HCT116 (cell line): Measurements from ENCODE around the gene RBBP8NL. TPM values are rescaled to one million over a fixed set of nuclear protein-coding genes. Genes with fewer than 3 reads are reported as not detected.

Experiments
- ATAC-seq: fragments of 200-7000 bp; cut with Tn5 transposase; 2 replicates; pipeline ENCODE4 v1.9.1; 2020; ENCODE audit warnings: mild to moderate bottlenecking, moderate library complexity
- BruUV-seq: library from RNA; stranded (reverse); fragments of 400-500 nt; replicated peaks from 2 replicates; lab custom pipeline; 2021; lab: Mats Ljungman, UMichigan
- CTCF ChIA-PET: fragments of 300-600 bp; sonication (Branson Sonifier 250); formaldehyde crosslinking; loops from one replicate; lab custom pipeline; 2021; ENCODE audit warnings: antibody characterized with exemption; lab: Charles Lee
- POLR2A ChIA-PET: fragments of 300-600, 350-600 bp; sonication (Branson Sonifier 250); formaldehyde crosslinking; loops from one replicate; lab custom pipeline; 2021; ENCODE audit warnings: antibody characterized with exemption; lab: Charles Lee
- RAD21 ChIA-PET, 2 experiments: fragments of 300-600 bp; sonication (Branson Sonifier 250); formaldehyde crosslinking; loops; one replicate each; lab custom pipeline; 2023; ENCODE audit warnings: low total read pairs in 2 of 2; ENCODE audit not compliant: uncharacterized antibody in 2 of 2, unreplicated experiment in 2 of 2, low non-redundant PET in 1 of 2; lab: Charles Lee
- DNase-seq: peaks from one replicate; pipeline ENCODE4 v3.0.0-alpha.2; 2010; ENCODE audit warnings: low read depth, low spot score
- H2AFZ ChIP-seq: fragments of 200-600 bp; shearing (Covaris generic), sonication (generic); 2 replicates; pipeline ENCODE4 v1.6.1; 2017; ENCODE audit warnings: low read depth, mixed run types, mixed read lengths, antibody characterized with exemption, low read length; ENCODE audit not compliant: poor library complexity, severe bottlenecking
- H3K27ac ChIP-seq: 2 replicates; pipeline ENCODE4 v1.5.1; 2012; ENCODE audit warnings: low read depth, low read length
- H3K27me3 ChIP-seq: fragments of 200-600 bp; sonication (generic); 2 replicates; pipeline ENCODE4 v1.6.1; 2016; ENCODE audit warnings: mixed run types, low read length, mixed read lengths; ENCODE audit not compliant: insufficient read depth
- H3K36me3 ChIP-seq, 2 experiments: fragments of 200-500 bp in 1 of 2; fragments of 200-600 bp in 1 of 2; sonication (Bioruptor generic) in 1 of 2; sonication (generic) in 1 of 2; 2 replicates each; pipeline versions ENCODE4 v1.5.1 to v1.6.1; 2014 to 2016; ENCODE audit warnings: low read length in 2 of 2, inconsistent platforms in 1 of 2, mixed read lengths in 1 of 2, mixed run types in 1 of 2; ENCODE audit not compliant: insufficient read depth in 2 of 2, control insufficient read depth in 1 of 2
- H3K4me1 ChIP-seq, 2 experiments: fragments of 200-600 bp in 1 of 2; sonication (generic) in 1 of 2; 2 replicates each; pipeline versions ENCODE4 v1.5.1 to v1.6.1; 2012 to 2017; ENCODE audit warnings: low read length in 2 of 2, inconsistent platforms in 1 of 2, mild to moderate bottlenecking in 1 of 2, mixed read lengths in 1 of 2, mixed run types in 1 of 2, moderate library complexity in 1 of 2; ENCODE audit not compliant: insufficient read depth in 2 of 2, control insufficient read depth in 1 of 2
- H3K4me2 ChIP-seq: fragments of 200-600 bp; sonication (generic); 2 replicates; pipeline ENCODE4 v1.6.1; 2017; ENCODE audit warnings: mixed run types, low read length, mixed read lengths
- H3K4me3 ChIP-seq, 2 experiments: fragments of 200-600 bp in 1 of 2; sonication (generic) in 1 of 2; replicated peaks in 1 of 2; 2 replicates each; pipeline ENCODE4 v1.5.1; 2011 to 2016; ENCODE audit warnings: low read length in 2 of 2, control low read depth in 1 of 2, low read depth in 1 of 2, mild to moderate bottlenecking in 1 of 2, mixed read lengths in 1 of 2, mixed run types in 1 of 2
- H3K79me2 ChIP-seq: fragments of 200-600 bp; sonication (generic); 2 replicates; pipeline ENCODE4 v1.6.1; 2017; ENCODE audit warnings: mild to moderate bottlenecking, mixed run types, low read length, moderate library complexity, mixed read lengths; ENCODE audit not compliant: insufficient read depth
- H3K9ac ChIP-seq: fragments of 200-600 bp; sonication (generic); 2 replicates; pipeline ENCODE4 v1.6.1; 2016; ENCODE audit warnings: low read length, mixed read lengths
- H3K9me2 ChIP-seq: fragments of 200-600 bp; sonication (generic), shearing (Covaris generic); 2 replicates; pipeline ENCODE4 v1.6.1; 2017; ENCODE audit warnings: mixed run types, mild to moderate bottlenecking, moderate library complexity; ENCODE audit not compliant: insufficient read depth
- H3K9me3 ChIP-seq, 2 experiments: fragments of 200-500 bp in 1 of 2; fragments of 200-600 bp in 1 of 2; sonication (Bioruptor generic) in 1 of 2; sonication (generic) in 1 of 2; 2 replicates each; pipeline ENCODE4 v1.6.1; 2014 to 2017; ENCODE audit warnings: low read length in 2 of 2, mixed read lengths in 2 of 2, inconsistent platforms in 1 of 2, low read depth in 1 of 2, mild to moderate bottlenecking in 1 of 2, mixed run types in 1 of 2, moderate library complexity in 1 of 2; ENCODE audit not compliant: control insufficient read depth in 1 of 2, insufficient read depth in 1 of 2
- H4K20me1 ChIP-seq: fragments of 200-600 bp; sonication (generic), shearing (Covaris generic); 2 replicates; pipeline ENCODE4 v1.6.1; 2017; ENCODE audit warnings: mixed run types, mild to moderate bottlenecking, moderate library complexity; ENCODE audit not compliant: insufficient read depth
- CBX3 ChIP-seq: IDR thresholded peaks from 2 replicates; pipeline ENCODE4 v1.6.1; 2012; ENCODE audit warnings: low read depth
- CEBPB ChIP-seq: IDR thresholded peaks from 2 replicates; pipeline ENCODE4 v1.6.1; 2012; ENCODE audit warnings: low read depth
- EGR1 ChIP-seq: IDR thresholded peaks from 2 replicates; pipeline ENCODE4 v1.6.1; 2012; ENCODE audit warnings: low read depth
- ELF1 ChIP-seq: IDR thresholded peaks from 2 replicates; pipeline ENCODE4 v1.6.1; 2012; ENCODE audit warnings: low read depth, borderline replicate concordance
- FOSL1 ChIP-seq: IDR thresholded peaks from 2 replicates; pipeline ENCODE4 v1.6.1; 2012; ENCODE audit warnings: low read depth
- JUND ChIP-seq: IDR thresholded peaks from 2 replicates; pipeline ENCODE4 v1.6.1; 2012
- POLR2A ChIP-seq: IDR thresholded peaks from 2 replicates; pipeline ENCODE4 v1.7.0; 2011; ENCODE audit warnings: borderline replicate concordance; ENCODE audit not compliant: insufficient read depth, insufficient read length; ENCODE audit errors: extremely low read depth
- POLR2AphosphoS5 ChIP-seq: IDR thresholded peaks from 2 replicates; pipeline ENCODE4 v1.6.1; 2011; ENCODE audit warnings: mild to moderate bottlenecking, low read depth, low read length, moderate library complexity
- SIN3A ChIP-seq: IDR thresholded peaks from 2 replicates; pipeline ENCODE4 v1.6.1; 2012; ENCODE audit warnings: low read depth
- SP1 ChIP-seq: IDR thresholded peaks from 2 replicates; pipeline ENCODE4 v1.6.1; 2012; ENCODE audit warnings: low read depth
- SRF ChIP-seq: IDR thresholded peaks from 2 replicates; pipeline ENCODE4 v1.6.1; 2012; ENCODE audit warnings: low read depth
- TCF7L2 ChIP-seq: IDR thresholded peaks from 2 replicates; pipeline ENCODE4 v1.7.0; 2011; ENCODE audit warnings: borderline replicate concordance, inconsistent platforms; ENCODE audit not compliant: insufficient read depth, insufficient read length; ENCODE audit errors: extremely low read depth
- YY1 ChIP-seq: IDR thresholded peaks from 2 replicates; pipeline ENCODE4 v1.6.1; 2011; ENCODE audit warnings: low read length, low read depth, moderate library complexity, mild to moderate bottlenecking; ENCODE audit not compliant: insufficient replicate concordance; ENCODE audit errors: extremely low read depth
- ZFX ChIP-seq: fragments of 450-650 bp; IDR thresholded peaks from 2 replicates; pipeline ENCODE4 v1.6.1; 2017
- ZNF274 ChIP-seq: fragments of 200-500 bp; sonication (Bioruptor generic); IDR thresholded peaks from 2 replicates; pipeline ENCODE4 v1.6.1; 2014; ENCODE audit warnings: mild to moderate bottlenecking, low read depth, low read length, inconsistent platforms
- intact Hi-C: fragments of 100-400 bp; cut with micrococcal nuclease; formaldehyde crosslinking; loops from 2 replicates; pipeline ENCODE4 v1.10.0; 2022
- total RNA-seq: library from RNA; stranded (reverse); gene quantifications from one replicate; pipeline ENCODE4 v1.2.1, GENCODE V29; 2021; ENCODE audit not compliant: unreplicated experiment
- TF ChIP-seq, protein P1 (sequence below): IDR thresholded peaks from 2 replicates; pipeline ENCODE4 v1.6.1; 2012; ENCODE audit warnings: low read depth
- TF ChIP-seq, protein P2 (sequence below): IDR thresholded peaks from 2 replicates; pipeline ENCODE4 v1.6.1; 2012
- TF ChIP-seq, protein P3 (sequence below), 3 experiments: fragments of 200-600 bp in 1 of 3; sonication (generic) in 1 of 3; IDR thresholded peaks in 2 of 3; conservative IDR thresholded peaks in 1 of 3; 2 replicates each; pipeline ENCODE4 v1.5.1; 2012 to 2017; ENCODE audit warnings: low read depth in 2 of 3, low read length in 2 of 3, antibody characterized with exemption in 1 of 3, borderline replicate concordance in 1 of 3, control low read depth in 1 of 3, mild to moderate bottlenecking in 1 of 3, mixed read lengths in 1 of 3, mixed run types in 1 of 3, moderate library complexity in 1 of 3; ENCODE audit not compliant: insufficient read depth in 1 of 3
- TF ChIP-seq, protein P4 (sequence below): IDR thresholded peaks from 2 replicates; pipeline ENCODE4 v1.6.1; 2011; ENCODE audit warnings: mild to moderate bottlenecking, low read length, moderate library complexity; ENCODE audit not compliant: insufficient replicate concordance; ENCODE audit errors: extremely low read depth

The RBBP8NL gene
- total RNA-seq, 1 experiment from 2014 or later: 0.59 TPM

DNA sequence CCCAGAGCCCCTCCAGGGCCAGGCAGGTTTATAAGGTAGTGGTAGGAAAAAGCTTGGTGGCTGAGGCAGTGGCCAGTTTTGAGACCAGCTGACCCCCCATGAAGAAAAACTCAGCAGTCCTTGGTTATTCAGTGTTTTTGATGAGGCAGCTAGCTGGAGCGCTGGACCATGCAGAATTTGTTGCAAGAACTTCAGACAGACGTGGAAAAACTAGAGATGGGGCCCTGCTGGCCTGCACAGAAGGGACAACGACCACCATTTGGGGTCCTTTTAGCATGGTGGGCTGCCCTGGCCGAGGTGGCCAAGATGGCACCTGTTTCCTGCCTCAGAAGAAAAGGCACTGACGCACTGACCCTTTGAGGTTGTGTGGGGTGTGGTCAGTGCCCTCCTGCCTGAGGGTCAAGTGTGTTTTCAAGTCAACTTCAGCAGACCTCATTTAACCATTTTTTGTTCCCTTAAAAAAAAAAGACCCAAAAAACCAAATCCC, 37.7 kb downstream of the RBBP8NL start:
- ChIA-PET POLR2A (no interaction called here), CTCF (interaction anchor here (1.4 kb wide), 1 partner anchor 21 kb away, joined by 3 read pairs; no protein-coding TSS in a partner anchor), RAD21 (no interaction called here)
- Histone ChIP-seq H3K9ac (no peak overlapping the region), H3K4me1 (peaks cover 8 to 26% of the 10 kb centered on the region in 2 experiments; a peak in 3 of 4 replicates), H3K36me3 (peaks cover 8 to 22% of the 10 kb centered on the region in 2 experiments), H3K9me2 (no peaks in the 10 kb centered on the region), H3K4me2 (no peak overlapping the region), H3K27ac (no peak overlapping the region), H3K4me3 (no peak overlapping the region), H3K27me3 (no peaks in the 10 kb centered on the region), H2AFZ (no peak overlapping the region), H3K9me3 (no peaks in the 10 kb centered on the region), H3K79me2 (peaks cover 50% of the 10 kb centered on the region), H4K20me1 (peaks cover 9% of the 10 kb centered on the region; the same call in 1 of the 2 replicates)
- intact Hi-C loops: no loop called here
- no TSS peak for BruUV-seq
- ATAC-seq (no peak), DNase-seq (no peak)
- TF ChIP-seq JUND: no peak
- no peak for TF ChIP-seq SIN3A
- TF ChIP-seq, protein P1, sequence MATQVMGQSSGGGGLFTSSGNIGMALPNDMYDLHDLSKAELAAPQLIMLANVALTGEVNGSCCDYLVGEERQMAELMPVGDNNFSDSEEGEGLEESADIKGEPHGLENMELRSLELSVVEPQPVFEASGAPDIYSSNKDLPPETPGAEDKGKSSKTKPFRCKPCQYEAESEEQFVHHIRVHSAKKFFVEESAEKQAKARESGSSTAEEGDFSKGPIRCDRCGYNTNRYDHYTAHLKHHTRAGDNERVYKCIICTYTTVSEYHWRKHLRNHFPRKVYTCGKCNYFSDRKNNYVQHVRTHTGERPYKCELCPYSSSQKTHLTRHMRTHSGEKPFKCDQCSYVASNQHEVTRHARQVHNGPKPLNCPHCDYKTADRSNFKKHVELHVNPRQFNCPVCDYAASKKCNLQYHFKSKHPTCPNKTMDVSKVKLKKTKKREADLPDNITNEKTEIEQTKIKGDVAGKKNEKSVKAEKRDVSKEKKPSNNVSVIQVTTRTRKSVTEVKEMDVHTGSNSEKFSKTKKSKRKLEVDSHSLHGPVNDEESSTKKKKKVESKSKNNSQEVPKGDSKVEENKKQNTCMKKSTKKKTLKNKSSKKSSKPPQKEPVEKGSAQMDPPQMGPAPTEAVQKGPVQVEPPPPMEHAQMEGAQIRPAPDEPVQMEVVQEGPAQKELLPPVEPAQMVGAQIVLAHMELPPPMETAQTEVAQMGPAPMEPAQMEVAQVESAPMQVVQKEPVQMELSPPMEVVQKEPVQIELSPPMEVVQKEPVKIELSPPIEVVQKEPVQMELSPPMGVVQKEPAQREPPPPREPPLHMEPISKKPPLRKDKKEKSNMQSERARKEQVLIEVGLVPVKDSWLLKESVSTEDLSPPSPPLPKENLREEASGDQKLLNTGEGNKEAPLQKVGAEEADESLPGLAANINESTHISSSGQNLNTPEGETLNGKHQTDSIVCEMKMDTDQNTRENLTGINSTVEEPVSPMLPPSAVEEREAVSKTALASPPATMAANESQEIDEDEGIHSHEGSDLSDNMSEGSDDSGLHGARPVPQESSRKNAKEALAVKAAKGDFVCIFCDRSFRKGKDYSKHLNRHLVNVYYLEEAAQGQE: no peak
- TF ChIP-seq CBX3: no peak
- TF ChIP-seq POLR2A: no peak
- no peak for TF ChIP-seq ZNF274
- no peak for TF ChIP-seq SRF
- TF ChIP-seq, protein P2, sequence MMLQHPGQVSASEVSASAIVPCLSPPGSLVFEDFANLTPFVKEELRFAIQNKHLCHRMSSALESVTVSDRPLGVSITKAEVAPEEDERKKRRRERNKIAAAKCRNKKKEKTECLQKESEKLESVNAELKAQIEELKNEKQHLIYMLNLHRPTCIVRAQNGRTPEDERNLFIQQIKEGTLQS: no peak
- TF ChIP-seq YY1: no peak
- TF ChIP-seq, protein P3, sequence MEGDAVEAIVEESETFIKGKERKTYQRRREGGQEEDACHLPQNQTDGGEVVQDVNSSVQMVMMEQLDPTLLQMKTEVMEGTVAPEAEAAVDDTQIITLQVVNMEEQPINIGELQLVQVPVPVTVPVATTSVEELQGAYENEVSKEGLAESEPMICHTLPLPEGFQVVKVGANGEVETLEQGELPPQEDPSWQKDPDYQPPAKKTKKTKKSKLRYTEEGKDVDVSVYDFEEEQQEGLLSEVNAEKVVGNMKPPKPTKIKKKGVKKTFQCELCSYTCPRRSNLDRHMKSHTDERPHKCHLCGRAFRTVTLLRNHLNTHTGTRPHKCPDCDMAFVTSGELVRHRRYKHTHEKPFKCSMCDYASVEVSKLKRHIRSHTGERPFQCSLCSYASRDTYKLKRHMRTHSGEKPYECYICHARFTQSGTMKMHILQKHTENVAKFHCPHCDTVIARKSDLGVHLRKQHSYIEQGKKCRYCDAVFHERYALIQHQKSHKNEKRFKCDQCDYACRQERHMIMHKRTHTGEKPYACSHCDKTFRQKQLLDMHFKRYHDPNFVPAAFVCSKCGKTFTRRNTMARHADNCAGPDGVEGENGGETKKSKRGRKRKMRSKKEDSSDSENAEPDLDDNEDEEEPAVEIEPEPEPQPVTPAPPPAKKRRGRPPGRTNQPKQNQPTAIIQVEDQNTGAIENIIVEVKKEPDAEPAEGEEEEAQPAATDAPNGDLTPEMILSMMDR (IDR thresholded peaks at IDR 0.05 in 2 of 3, conservative IDR thresholded peaks at IDR 0.05 in 1 of 3; ENCODE audit: borderline replicate concordance in 1 of 3, insufficient read depth in 1 of 3, low read depth in 2 of 3, low read length in 2 of 3): no peak
- no peak for TF ChIP-seq EGR1
- TF ChIP-seq ELF1: no peak
- TF ChIP-seq, protein P4, sequence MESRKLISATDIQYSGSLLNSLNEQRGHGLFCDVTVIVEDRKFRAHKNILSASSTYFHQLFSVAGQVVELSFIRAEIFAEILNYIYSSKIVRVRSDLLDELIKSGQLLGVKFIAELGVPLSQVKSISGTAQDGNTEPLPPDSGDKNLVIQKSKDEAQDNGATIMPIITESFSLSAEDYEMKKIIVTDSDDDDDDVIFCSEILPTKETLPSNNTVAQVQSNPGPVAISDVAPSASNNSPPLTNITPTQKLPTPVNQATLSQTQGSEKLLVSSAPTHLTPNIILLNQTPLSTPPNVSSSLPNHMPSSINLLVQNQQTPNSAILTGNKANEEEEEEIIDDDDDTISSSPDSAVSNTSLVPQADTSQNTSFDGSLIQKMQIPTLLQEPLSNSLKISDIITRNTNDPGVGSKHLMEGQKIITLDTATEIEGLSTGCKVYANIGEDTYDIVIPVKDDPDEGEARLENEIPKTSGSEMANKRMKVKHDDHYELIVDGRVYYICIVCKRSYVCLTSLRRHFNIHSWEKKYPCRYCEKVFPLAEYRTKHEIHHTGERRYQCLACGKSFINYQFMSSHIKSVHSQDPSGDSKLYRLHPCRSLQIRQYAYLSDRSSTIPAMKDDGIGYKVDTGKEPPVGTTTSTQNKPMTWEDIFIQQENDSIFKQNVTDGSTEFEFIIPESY: no peak
- TF ChIP-seq SP1: no peak
- TF ChIP-seq ZFX: no peak
- TF ChIP-seq TCF7L2: no peak
- TF ChIP-seq CEBPB: no peak
- no peak for TF ChIP-seq FOSL1
- no peak; the same call in 1 of the 2 replicates for TF ChIP-seq POLR2AphosphoS5
